Lower leg skin (tissue), 4 donors: Measurements from ENCODE around the gene VDR. TPM values are rescaled to one million over a fixed set of nuclear protein-coding genes. Genes with fewer than 3 reads are reported as not detected.

ENCODE experiments used
- DNase-seq, 2 donors: peaks; one replicate each; pipeline ENCODE4 v3.0.0-alpha.2; 2019; ENCODE audit warnings: low spot score in 2 of 2
- H3K4me3 ChIP-seq: fragments of 200-600 bp; sonication (generic); 2 replicates; pipeline ENCODE4 v1.5.1; 2017; ENCODE audit warnings: mild to moderate bottlenecking, low read depth; ENCODE audit not compliant: poor library complexity, severe bottlenecking
- CTCF ChIP-seq, 3 donors: fragments of 450-650 bp; IDR thresholded peaks; one replicate each; pipeline ENCODE4 v1.5.1; 2016; ENCODE audit warnings: antibody characterized with exemption in 3 of 3, mild to moderate bottlenecking in 3 of 3, moderate library complexity in 2 of 3
- POLR2A ChIP-seq, 2 donors: fragments of 450-650 bp; IDR thresholded peaks; one replicate each; pipeline ENCODE4 v1.6.1; 2016 to 2017; ENCODE audit warnings: antibody characterized with exemption in 2 of 2, mild to moderate bottlenecking in 1 of 2, moderate library complexity in 1 of 2
- WGBS, 2 donors: methylation state at CpG; one replicate each; pipeline ENCODE4 v1.1.5; 2018; 5-methylcytosine and 5-hydroxymethylcytosine counted together
- intact Hi-C: fragments of 100-400 bp; cut with DNase I; formaldehyde crosslinking; loops from one replicate; pipeline ENCODE4 v1.15.0; 2023; ENCODE audit warnings: low total_unique reads
- total RNA-seq, 4 donors: library from RNA; depleted of rRNA; stranded (reverse); fragments of >200 nt; gene quantifications; one replicate each; pipeline ENCODE4 v1.1.0, GENCODE V29; 2016

VDR gene
- total RNA-seq, 4 donors from 2014 or later, result 35.9 to 58.1 (median 39.4) TPM

- H3K4me3 ChIP-seq, result no peak overlapping the region
- 58% methylated on average over 32 to 35 of the region's 40 CpGs for WGBS, 2 donors
- DNase-seq, result peak in 1 of 2 donors; percentile 82
- intact Hi-C loops, result loop anchor here (10.0 kb wide), 1 partner anchor 97 kb away; no protein-coding TSS in a partner anchor
- no peak for TF ChIP-seq POLR2A (IDR thresholded peaks at IDR 0.05)
- TF ChIP-seq CTCF (IDR thresholded peaks at IDR 0.05), result no peak
Measured at GRCh38 chr12:47941871-47942613, 37.2 kb upstream of the VDR start.

- intact Hi-C loops, result loop anchor here (10.0 kb wide), 1 partner anchor 97 kb away; no protein-coding TSS in a partner anchor
- 87 to 88% methylated on average over 9 of the region's 9 CpGs for WGBS, 2 donors
- DNase-seq, result peak in 1 of 2 donors; percentile 43
- TF ChIP-seq POLR2A (IDR thresholded peaks at IDR 0.05), result no peak
- no peak for TF ChIP-seq CTCF (IDR thresholded peaks at IDR 0.05)
- H3K4me3 ChIP-seq, result no peak overlapping the region
Measured at GRCh38 chr12:47941475-47941780, 36.6 kb upstream of the VDR start.

- 90 to 94% methylated on average over 10 of the region's 10 CpGs for WGBS, 2 donors
- H3K4me3 ChIP-seq, result no peak overlapping the region
- intact Hi-C loops, result loop anchor here (10.0 kb wide), 1 partner anchor 96 kb away; no protein-coding TSS in a partner anchor
- peak in 1 of 2 donors; percentile 80 for DNase-seq
- no peak for TF ChIP-seq CTCF (IDR thresholded peaks at IDR 0.05)
- no peak for TF ChIP-seq POLR2A (IDR thresholded peaks at IDR 0.05)
Measured at GRCh38 chr12:47940773-47941474, 36.1 kb upstream of the VDR start.

GRCh38 chr12:47939009-47939601 lies 34.3 kb upstream of the VDR start:
- DNase-seq, result peak in 1 of 2 donors; percentile 58
- no peak overlapping the region for H3K4me3 ChIP-seq
- 78 to 85% methylated on average over 6 of the region's 6 CpGs for WGBS, 2 donors
- intact Hi-C loops, result no loop called here
- no peak for TF ChIP-seq CTCF (IDR thresholded peaks at IDR 0.05)
- TF ChIP-seq POLR2A (IDR thresholded peaks at IDR 0.05), result no peak

GRCh38 chr12:47938594-47938993 lies 33.8 kb upstream of the VDR start:
- TF ChIP-seq POLR2A (IDR thresholded peaks at IDR 0.05), result no peak
- TF ChIP-seq CTCF (IDR thresholded peaks at IDR 0.05), result no peak
- 90 to 96% methylated on average over 4 of the region's 4 CpGs for WGBS, 2 donors
- intact Hi-C loops, result no loop called here
- H3K4me3 ChIP-seq, result no peak overlapping the region
- peak in 1 of 2 donors; percentile 57 for DNase-seq
